ENCODE measurements around the gene ASAP3. TPM values are rescaled to one million over a fixed set of nuclear protein-coding genes. Genes with fewer than 3 reads are reported as not detected.

Gene ASAP3
- total and polyA plus RNA-seq, 2 donors (not counting 3 experiments of a cell fraction or from before 2014, with no cell fraction given) = 12.5 to 14.2 TPM

DNA sequence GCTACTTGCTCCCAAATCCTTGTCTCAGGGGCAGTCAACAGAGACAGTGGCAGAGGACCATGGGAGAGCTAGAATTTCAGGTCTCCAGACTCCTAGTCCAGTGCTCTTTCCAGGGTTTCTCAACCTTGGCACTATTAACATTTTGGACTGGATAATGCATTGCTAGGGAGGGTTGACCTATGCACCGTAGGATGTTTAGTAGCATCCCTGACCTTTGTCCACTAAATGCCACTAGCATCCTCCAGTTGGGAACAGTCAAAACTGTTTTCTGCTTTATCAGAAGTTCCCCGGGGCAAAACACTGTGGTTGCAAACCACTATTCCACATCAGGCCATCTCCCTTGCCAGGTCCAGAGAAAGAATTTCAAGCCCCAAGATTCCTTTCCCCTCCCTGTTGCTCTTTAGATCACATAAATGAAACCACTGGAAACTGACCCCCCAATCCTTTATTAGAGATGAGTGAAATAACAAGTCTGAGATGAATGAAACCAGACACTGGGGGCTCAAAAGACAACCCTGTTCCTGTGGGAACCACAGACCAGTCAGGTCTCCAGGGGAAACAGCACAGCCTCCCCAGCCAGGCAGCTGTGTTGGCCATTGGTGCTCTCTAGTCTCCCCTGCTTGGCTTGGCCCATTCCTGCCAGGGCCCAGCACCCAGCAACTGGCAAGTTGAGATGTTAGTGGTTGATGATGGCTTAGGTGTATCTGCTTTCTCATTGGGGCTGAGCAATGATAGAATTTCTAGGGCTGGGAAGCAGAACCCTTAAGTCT, 55.7 kb downstream of the ASAP3 start:
- no peaks in the 10 kb centered on the region for H3K9me1 ChIP-seq (replicated peaks; ENCODE audit: control insufficient read depth, extremely low read depth, insufficient read depth, low read length)
- H3K4me3 ChIP-seq (replicated peaks in 1 of 3; ENCODE audit: insufficient read depth in 1 of 3, low read depth in 1 of 3, low read length in 3 of 3) = no peak overlapping the region
- H3K36me3 ChIP-seq (ENCODE audit: control insufficient read depth in 2 of 2, extremely low read depth in 1 of 2, insufficient read depth in 2 of 2, low read length in 2 of 2) = peaks cover 0 to 3% of the 10 kb centered on the region in 2 experiments
- ChIA-PET CTCF (interaction anchor here (1.4 kb wide), 1 partner anchor 69 kb away, joined by 4 read pairs; no protein-coding TSS in a partner anchor), POLR2A (no interaction called here)
- no peak overlapping the region for H2AFZ ChIP-seq (ENCODE audit: low read depth, low read length)
- H4K20me1 ChIP-seq (replicated peaks; ENCODE audit: control insufficient read depth, extremely low read depth, insufficient read depth, low read length) = no peaks in the 10 kb centered on the region
- FAIRE-seq = no peak
- no TSS peak for BruUV-seq (replicated peaks)
- H3K9me3 ChIP-seq (replicated peaks; ENCODE audit: control insufficient read depth, insufficient read depth, low read length) = no peaks in the 10 kb centered on the region
- no peak overlapping the region for H3K27ac ChIP-seq (ENCODE audit: insufficient read depth, low read depth, low read length)
- no peaks in the 10 kb centered on the region for H3K79me2 ChIP-seq (ENCODE audit: control insufficient read depth, insufficient read depth, low read length)
- DNase-seq (ENCODE audit: low read depth, low spot score) = no peak
- TF ChIP-seq POLR2AphosphoS5 (IDR thresholded peaks at IDR 0.05; ENCODE audit: insufficient read depth, low read depth, low read length) (no peak), EZH2 (IDR thresholded peaks at IDR 0.05; ENCODE audit: borderline replicate concordance, low read depth, low read length, severe bottlenecking) (no peak), GATA2 (IDR thresholded peaks at IDR 0.05; ENCODE audit: insufficient read depth, insufficient read length, low read depth, low read length) (no peak), CTCF (IDR thresholded peaks at IDR 0.05; ENCODE audit: extremely low read depth in 1 of 2, insufficient read depth in 1 of 2, low read depth in 1 of 2, low read length in 2 of 2) (no peak), POLR2A (IDR thresholded peaks at IDR 0.05; ENCODE audit: low read depth, low read length) (no peak), FOS (IDR thresholded peaks at IDR 0.05; ENCODE audit: borderline replicate concordance, insufficient read depth, low read length) (no peak), MAX (IDR thresholded peaks at IDR 0.05; ENCODE audit: insufficient read depth, insufficient read length) (no peak), MYC (IDR thresholded peaks at IDR 0.05; ENCODE audit: low read depth, low read length) (no peak), JUN (IDR thresholded peaks at IDR 0.05; ENCODE audit: borderline replicate concordance, insufficient read depth, insufficient read length, low read depth) (no peak)
- dilution Hi-C loops (cut with MboI; ENCODE audit: extremely low pct_ligation_motif_present, low sequenced_read_pairs) = no loop called here
- no peak overlapping the region for H3K4me2 ChIP-seq (ENCODE audit: insufficient read depth, low read length)
- intact Hi-C loops (cut with micrococcal nuclease) = no loop called here
- peaks cover 0 to 10% of the 10 kb centered on the region in 2 experiments for H3K27me3 ChIP-seq (ENCODE audit: control insufficient read depth in 2 of 2, insufficient read depth in 2 of 2, low read length in 2 of 2)
- peaks cover 3% of the 10 kb centered on the region for H3K4me1 ChIP-seq (ENCODE audit: control insufficient read depth, extremely low read depth, insufficient read depth, low read length)
- no peak overlapping the region for H3K9ac ChIP-seq (replicated peaks; ENCODE audit: extremely low read depth, insufficient read depth, low read length)

Data from endothelial cell of umbilical vein (primary cell).